Right atrium auricular region (tissue), 2 donors: Measurements from ENCODE around the gene GIPC1. TPM values are rescaled to one million over a fixed set of nuclear protein-coding genes. Genes with fewer than 3 reads are reported as not detected.

Experiments used
- DNase-seq: peaks from one replicate; pipeline ENCODE4 v3.0.0-alpha.2; 2019; ENCODE audit warnings: low spot score
- H3K27ac ChIP-seq, 2 donors: fragments of 200-600 bp; sonication (generic); 1 replicate in 1 of 2; 2 replicates in 1 of 2; pipeline ENCODE4 v1.5.1; 2016 to 2019
- H3K27me3 ChIP-seq, 2 donors: fragments of 200-600 bp; sonication (generic); one replicate each; pipeline versions ENCODE4 v1.5.1 to v1.6.0; 2017 to 2019
- H3K36me3 ChIP-seq: fragments of 200-600 bp; sonication (generic); one replicate; pipeline ENCODE4 v1.5.1; 2016
- H3K4me1 ChIP-seq, 2 donors: fragments of 200-600 bp; sonication (generic); one replicate each; pipeline versions ENCODE4 v1.5.1 to v1.6.0; 2017 to 2019
- H3K4me3 ChIP-seq, 2 donors: fragments of 200-600 bp; sonication (generic); 1 replicate in 1 of 2; 2 replicates in 1 of 2; pipeline ENCODE4 v1.5.1; 2017 to 2019; ENCODE audit warnings: mild to moderate bottlenecking in 1 of 2, moderate library complexity in 1 of 2
- H3K9me3 ChIP-seq, 2 donors: fragments of 200-600 bp; sonication (generic); one replicate each; pipeline ENCODE4 v1.5.1; 2019
- CTCF ChIP-seq, 2 donors: fragments of 200-600 bp; sonication (generic); IDR thresholded peaks; one replicate each; pipeline ENCODE4 v1.5.1; 2019; ENCODE audit warnings: antibody characterized with exemption in 2 of 2
- total RNA-seq, 2 donors: library from RNA; depleted of rRNA; stranded (reverse); fragments of >200 nt; gene quantifications; one replicate each; pipeline ENCODE4 v1.1.0, GENCODE V29; 2016

The GIPC1 gene
- total RNA-seq, 2 donors from 2014 or later, result 49.6 to 58.2 TPM

DNA sequence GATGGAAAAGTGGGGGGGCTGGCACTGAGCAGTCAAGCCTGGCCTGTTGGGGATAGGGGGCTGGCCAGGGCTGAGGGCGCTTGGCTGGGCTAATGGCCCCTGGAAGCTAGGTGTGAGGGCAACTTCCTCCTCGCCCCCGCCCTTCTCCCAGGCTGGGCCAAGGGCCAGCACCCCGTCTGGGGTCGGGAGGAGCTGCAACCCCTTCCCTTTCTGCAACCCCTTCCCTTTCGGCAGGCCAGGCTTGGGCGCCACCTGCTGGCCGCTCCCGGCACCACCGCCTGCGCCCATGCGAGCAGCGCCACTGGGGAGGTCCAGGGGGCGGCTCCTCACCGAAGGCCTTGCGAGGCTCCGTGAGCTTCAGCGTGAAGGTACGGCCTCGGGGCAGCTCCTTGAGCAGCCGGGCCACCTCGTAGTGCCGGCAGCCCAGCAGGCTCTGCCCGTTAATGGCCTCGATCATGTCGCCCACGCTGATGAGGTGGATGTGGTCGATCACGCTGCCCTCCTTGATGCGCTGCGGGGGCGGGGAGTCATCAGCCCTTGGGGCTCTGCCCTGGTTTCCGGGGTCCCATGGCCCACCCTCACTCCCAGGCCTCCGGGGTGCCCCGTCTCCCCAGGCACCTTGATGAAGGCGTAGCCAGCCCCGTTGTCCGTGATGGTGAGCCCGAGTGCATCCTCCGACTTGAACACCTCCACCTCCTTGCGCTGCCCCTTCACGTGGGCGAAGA, 15.8 kb downstream of the GIPC1 start:
- no peaks in the 10 kb centered on the region for H3K27me3 ChIP-seq
- no peaks in the 10 kb centered on the region for H3K9me3 ChIP-seq
- no peak for DNase-seq
- H3K4me1 ChIP-seq, result peaks cover 0 to 29% of the 10 kb centered on the region in 2 donors
- peaks cover 34% of the 10 kb centered on the region for H3K36me3 ChIP-seq
- H3K4me3 ChIP-seq, result no peak overlapping the region
- peak; percentile 55 to 86 for TF ChIP-seq CTCF (IDR thresholded peaks at IDR 0.05)
- H3K27ac ChIP-seq, result no peak overlapping the region

DNA sequence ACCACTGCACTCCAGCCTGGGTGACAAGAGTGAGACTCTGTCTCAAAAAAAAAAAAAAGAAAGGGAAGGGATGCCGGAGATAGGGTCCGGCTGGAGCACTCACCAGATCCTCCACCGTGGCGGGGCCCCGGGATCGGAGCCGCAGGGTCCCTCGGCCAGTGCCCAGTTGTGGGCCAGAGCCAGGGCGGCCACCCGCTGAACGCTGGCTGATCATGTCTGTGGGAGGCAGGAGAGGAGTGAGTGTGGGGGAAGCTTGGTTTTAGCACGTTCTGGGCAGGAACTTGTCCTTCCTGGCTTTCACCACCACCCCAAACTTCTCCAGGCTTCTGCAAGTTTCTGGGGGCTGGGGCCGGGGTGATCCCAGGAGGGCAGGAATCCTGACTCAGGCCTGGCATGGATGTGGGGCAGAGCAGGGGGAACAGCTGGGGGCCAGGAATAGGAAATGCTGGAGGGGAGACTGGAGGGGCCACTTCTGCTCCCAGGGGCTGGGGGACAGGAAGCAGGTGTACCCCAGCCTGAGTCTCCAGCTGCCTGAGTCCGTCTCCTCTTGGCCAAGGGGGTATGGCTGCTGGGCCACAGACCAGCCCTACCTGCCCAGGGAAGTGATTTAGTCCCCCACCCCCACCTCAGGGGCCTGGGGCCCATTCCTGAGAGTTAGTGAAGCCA, 16.5 kb downstream of the GIPC1 start:
- Histone ChIP-seq H3K27ac (no peak overlapping the region), H3K27me3 (peaks cover 0 to 3% of the 10 kb centered on the region in 2 donors), H3K36me3 (peaks cover 34% of the 10 kb centered on the region), H3K9me3 (no peaks in the 10 kb centered on the region), H3K4me1 (peaks cover 0 to 33% of the 10 kb centered on the region in 2 donors), H3K4me3 (no peak overlapping the region)
- TF ChIP-seq CTCF (IDR thresholded peaks at IDR 0.05), result no peak
- DNase-seq, result no peak

- Histone ChIP-seq H3K27me3 (peaks cover 0 to 7% of the 10 kb centered on the region in 2 donors), H3K4me3 (no peak overlapping the region), H3K27ac (no peak overlapping the region), H3K9me3 (no peaks in the 10 kb centered on the region), H3K36me3 (peaks cover 34% of the 10 kb centered on the region), H3K4me1 (peaks cover 0 to 44% of the 10 kb centered on the region in 2 donors)
- no peak for DNase-seq
- TF ChIP-seq CTCF (IDR thresholded peaks at IDR 0.05), result no peak
Measured at GRCh38 chr19:14478113-14478545, 17.8 kb downstream of the GIPC1 start.

GRCh38 chr19:14477418-14478112, 18.4 kb downstream of the GIPC1 start:
- Histone ChIP-seq H3K9me3 (no peaks in the 10 kb centered on the region), H3K27me3 (peaks cover 0 to 7% of the 10 kb centered on the region in 2 donors), H3K36me3 (peaks cover 34% of the 10 kb centered on the region), H3K4me1 (peaks cover 0 to 49% of the 10 kb centered on the region in 2 donors), H3K4me3 (no peak overlapping the region), H3K27ac (no peak overlapping the region)
- no peak for TF ChIP-seq CTCF (IDR thresholded peaks at IDR 0.05)
- no peak for DNase-seq

DNA sequence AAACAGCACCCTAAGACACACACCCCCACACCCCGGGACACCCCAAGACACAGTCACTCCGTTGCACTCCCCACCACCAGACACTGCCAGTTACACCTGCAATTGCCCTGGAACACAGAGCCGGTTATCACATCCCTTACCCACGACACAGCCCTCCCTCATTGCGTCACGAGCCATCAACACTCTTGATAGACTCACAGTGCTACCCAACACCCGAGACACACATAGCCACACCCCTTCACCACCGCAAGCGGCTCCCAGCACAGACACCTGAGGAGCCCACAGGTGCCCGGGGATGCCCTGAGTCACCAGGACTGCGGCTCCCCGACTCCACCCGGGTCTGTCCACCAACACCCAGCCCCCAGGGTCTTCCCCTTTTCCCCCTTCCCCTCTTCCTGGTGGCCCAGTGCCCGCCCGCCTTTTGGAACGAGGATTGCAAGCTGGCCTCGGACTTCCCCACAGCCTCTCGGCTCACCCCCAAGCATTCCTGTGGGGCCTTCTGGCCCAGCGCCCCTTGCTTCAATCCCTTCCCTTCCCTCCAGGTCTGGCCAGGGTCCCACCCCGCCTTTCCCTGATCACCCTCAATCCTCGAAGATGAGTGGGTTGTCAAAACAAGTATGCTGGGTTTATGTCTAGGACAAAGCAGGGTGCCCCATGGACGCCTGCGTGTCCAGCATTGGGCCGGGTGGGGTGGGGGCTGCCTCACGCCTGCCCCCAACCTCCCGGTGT, 19.1 kb downstream of the GIPC1 start:
- Histone ChIP-seq H3K4me1 (peaks cover 0 to 57% of the 10 kb centered on the region in 2 donors), H3K27me3 (peaks cover 0 to 7% of the 10 kb centered on the region in 2 donors), H3K27ac (peak overlapping the region in 1 of 2 donors; percentile 39), H3K9me3 (no peaks in the 10 kb centered on the region), H3K36me3 (peaks cover 34% of the 10 kb centered on the region), H3K4me3 (no peak overlapping the region)
- peak; percentile 88 for DNase-seq
- TF ChIP-seq CTCF (IDR thresholded peaks at IDR 0.05), result no peak
